Parathyroid adenoma (tissue), 2 donors: ENCODE measurements around the gene ASTN2.

Source experiments
- H2AFZ ChIP-seq: fragments of 300-600 bp; sonication (generic); one replicate; pipeline ENCODE4 v1.7.0; 2017; ENCODE audit warnings: antibody characterized with exemption, mild to moderate bottlenecking
- H3K27ac ChIP-seq: fragments of 300-600 bp; sonication (generic); one replicate; pipeline ENCODE4 v1.7.0; 2017
- H3K27me3 ChIP-seq: fragments of 300-600 bp; sonication (generic); one replicate; pipeline ENCODE4 v1.7.0; 2017; ENCODE audit warnings: low read length; ENCODE audit not compliant: control insufficient read depth, insufficient read depth
- H3K36me3 ChIP-seq: fragments of 300-600 bp; sonication (generic); one replicate; pipeline ENCODE4 v1.7.0; 2017; ENCODE audit warnings: low read length; ENCODE audit not compliant: control insufficient read depth, insufficient read depth
- H3K4me1 ChIP-seq: fragments of 300-600 bp; sonication (generic); one replicate; pipeline ENCODE4 v1.7.0; 2017; ENCODE audit warnings: control low read depth
- H3K4me2 ChIP-seq: fragments of 300-600 bp; sonication (generic); one replicate; pipeline ENCODE4 v1.7.0; 2017; ENCODE audit warnings: low read length
- H3K4me3 ChIP-seq: fragments of 300-600 bp; sonication (generic); one replicate; pipeline ENCODE4 v1.7.0; 2017; ENCODE audit warnings: low read depth, low read length
- H3K79me2 ChIP-seq: fragments of 300-600 bp; sonication (generic); one replicate; pipeline ENCODE4 v1.7.0; 2017; ENCODE audit warnings: control low read depth
- H3K9ac ChIP-seq: fragments of 300-600 bp; sonication (generic); one replicate; pipeline ENCODE4 v1.7.0; 2017; ENCODE audit warnings: mild to moderate bottlenecking
- H3K9me3 ChIP-seq: fragments of 300-600 bp; sonication (generic); one replicate; pipeline ENCODE4 v1.7.0; 2017; ENCODE audit warnings: low read length; ENCODE audit not compliant: control insufficient read depth
- TF ChIP-seq, protein P1 (sequence below): fragments of 300-600 bp; sonication (generic); IDR thresholded peaks from one replicate; pipeline ENCODE4 v1.7.0; 2017; ENCODE audit warnings: antibody characterized with exemption, mild to moderate bottlenecking
- donor health status: primary hyperparathyroidism.

Gene ASTN2

DNA sequence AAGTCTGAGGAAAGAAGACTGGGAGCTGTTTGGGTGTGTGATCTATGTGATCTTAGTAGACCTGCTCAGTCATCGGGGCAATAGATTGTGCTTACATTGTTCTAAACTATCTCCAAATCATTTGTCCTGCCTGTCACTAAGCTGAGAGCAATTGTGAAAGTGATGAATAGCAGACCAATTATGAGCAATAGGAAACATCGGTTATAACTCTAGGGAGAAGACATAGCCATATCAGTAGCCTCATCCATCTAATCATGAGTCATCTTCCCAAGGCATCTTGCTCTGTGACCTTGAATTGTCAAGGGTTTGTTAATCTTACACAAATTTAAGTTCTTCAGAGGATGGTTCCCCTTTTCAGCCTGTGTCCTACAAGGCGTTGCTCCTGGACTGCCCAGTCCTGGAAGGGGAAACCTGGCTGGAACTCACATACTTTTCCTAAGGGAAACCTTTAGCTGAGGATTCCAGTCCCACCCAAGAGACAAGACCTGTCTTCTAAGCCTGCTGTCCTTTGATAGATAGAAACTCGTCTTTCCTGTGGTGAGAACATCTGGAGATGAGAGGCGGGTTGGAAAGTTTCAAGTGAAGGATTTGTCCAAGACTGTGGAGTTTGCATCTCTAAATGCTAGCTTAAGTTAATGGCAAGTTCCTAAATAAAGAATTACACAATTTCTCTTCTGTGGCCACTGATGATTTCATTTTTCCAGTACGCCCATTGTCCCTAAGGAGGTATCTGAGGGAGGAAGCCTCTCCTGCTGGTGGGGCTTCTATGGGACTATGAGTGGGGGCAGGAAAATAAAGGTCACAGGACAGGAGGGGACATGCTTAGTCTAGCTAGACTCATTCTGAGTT lies 781.6 kb downstream of the ASTN2 start:
- H3K36me3 ChIP-seq, result no peaks in the 10 kb centered on the region
- H2AFZ ChIP-seq, result no peak overlapping the region
- H3K27ac ChIP-seq, result no peak overlapping the region
- no peaks in the 10 kb centered on the region for H3K27me3 ChIP-seq
- no peaks in the 10 kb centered on the region for H3K9me3 ChIP-seq
- no peaks in the 10 kb centered on the region for H3K79me2 ChIP-seq
- no peak overlapping the region for H3K9ac ChIP-seq
- no peak overlapping the region for H3K4me2 ChIP-seq
- H3K4me3 ChIP-seq, result no peak overlapping the region
- H3K4me1 ChIP-seq, result no peaks in the 10 kb centered on the region
- TF ChIP-seq, protein P1, sequence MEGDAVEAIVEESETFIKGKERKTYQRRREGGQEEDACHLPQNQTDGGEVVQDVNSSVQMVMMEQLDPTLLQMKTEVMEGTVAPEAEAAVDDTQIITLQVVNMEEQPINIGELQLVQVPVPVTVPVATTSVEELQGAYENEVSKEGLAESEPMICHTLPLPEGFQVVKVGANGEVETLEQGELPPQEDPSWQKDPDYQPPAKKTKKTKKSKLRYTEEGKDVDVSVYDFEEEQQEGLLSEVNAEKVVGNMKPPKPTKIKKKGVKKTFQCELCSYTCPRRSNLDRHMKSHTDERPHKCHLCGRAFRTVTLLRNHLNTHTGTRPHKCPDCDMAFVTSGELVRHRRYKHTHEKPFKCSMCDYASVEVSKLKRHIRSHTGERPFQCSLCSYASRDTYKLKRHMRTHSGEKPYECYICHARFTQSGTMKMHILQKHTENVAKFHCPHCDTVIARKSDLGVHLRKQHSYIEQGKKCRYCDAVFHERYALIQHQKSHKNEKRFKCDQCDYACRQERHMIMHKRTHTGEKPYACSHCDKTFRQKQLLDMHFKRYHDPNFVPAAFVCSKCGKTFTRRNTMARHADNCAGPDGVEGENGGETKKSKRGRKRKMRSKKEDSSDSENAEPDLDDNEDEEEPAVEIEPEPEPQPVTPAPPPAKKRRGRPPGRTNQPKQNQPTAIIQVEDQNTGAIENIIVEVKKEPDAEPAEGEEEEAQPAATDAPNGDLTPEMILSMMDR, result no peak

GRCh38 chr9:116629634-116630033 lies 785.2 kb downstream of the ASTN2 start:
- TF ChIP-seq, protein P1, result no peak
- no peaks in the 10 kb centered on the region for H3K27me3 ChIP-seq
- no peak overlapping the region for H3K4me2 ChIP-seq
- no peaks in the 10 kb centered on the region for H3K36me3 ChIP-seq
- no peak overlapping the region for H2AFZ ChIP-seq
- no peaks in the 10 kb centered on the region for H3K9me3 ChIP-seq
- no peak overlapping the region for H3K27ac ChIP-seq
- H3K79me2 ChIP-seq, result no peaks in the 10 kb centered on the region
- no peak overlapping the region for H3K9ac ChIP-seq
- H3K4me1 ChIP-seq, result no peaks in the 10 kb centered on the region
- no peak overlapping the region for H3K4me3 ChIP-seq

- Histone ChIP-seq H3K4me1 (no peaks in the 10 kb centered on the region), H3K4me3 (no peak overlapping the region), H3K27ac (no peak overlapping the region), H2AFZ (no peak overlapping the region), H3K27me3 (no peaks in the 10 kb centered on the region), H3K36me3 (no peaks in the 10 kb centered on the region), H3K9me3 (no peaks in the 10 kb centered on the region), H3K9ac (no peak overlapping the region), H3K79me2 (no peaks in the 10 kb centered on the region), H3K4me2 (no peak overlapping the region)
- TF ChIP-seq, protein P1, result no peak
Observed at GRCh38 chr9:116628716-116629115, 786.1 kb downstream of the ASTN2 start.

GRCh38 chr9:116627433-116627832 lies 787.4 kb downstream of the ASTN2 start:
- TF ChIP-seq, protein P1, result no peak
- no peak overlapping the region for H3K4me3 ChIP-seq

GRCh38 chr9:116626762-116627161 lies 788.1 kb downstream of the ASTN2 start:
- Histone ChIP-seq H3K9me3 (no peaks in the 10 kb centered on the region), H2AFZ (no peak overlapping the region), H3K9ac (no peak overlapping the region), H3K4me2 (no peak overlapping the region), H3K4me3 (no peak overlapping the region), H3K79me2 (no peaks in the 10 kb centered on the region), H3K4me1 (no peaks in the 10 kb centered on the region), H3K36me3 (no peaks in the 10 kb centered on the region), H3K27me3 (no peaks in the 10 kb centered on the region), H3K27ac (no peak overlapping the region)
- TF ChIP-seq, protein P1, result no peak

More at GRCh38 chr9:116627433-116627832, 787.4 kb downstream of the ASTN2 start:
- H3K4me1 ChIP-seq, result no peaks in the 10 kb centered on the region
- H3K27me3 ChIP-seq, result no peaks in the 10 kb centered on the region
- no peak overlapping the region for H3K9ac ChIP-seq
- no peaks in the 10 kb centered on the region for H3K36me3 ChIP-seq
- no peaks in the 10 kb centered on the region for H3K9me3 ChIP-seq
- no peak overlapping the region for H3K4me2 ChIP-seq
- H3K27ac ChIP-seq, result no peak overlapping the region
- H3K79me2 ChIP-seq, result no peaks in the 10 kb centered on the region
- no peak overlapping the region for H2AFZ ChIP-seq
